Suppressor macrophage treated with lipopolysaccharide for 1 hour (primary cell): ENCODE data around the gene SMYD3.

Experiments used
- DNase-seq, 3 donors: peaks; one replicate each; pipeline ENCODE4 v3.0.0-alpha.2; 2020 to 2022

Gene SMYD3

DNA sequence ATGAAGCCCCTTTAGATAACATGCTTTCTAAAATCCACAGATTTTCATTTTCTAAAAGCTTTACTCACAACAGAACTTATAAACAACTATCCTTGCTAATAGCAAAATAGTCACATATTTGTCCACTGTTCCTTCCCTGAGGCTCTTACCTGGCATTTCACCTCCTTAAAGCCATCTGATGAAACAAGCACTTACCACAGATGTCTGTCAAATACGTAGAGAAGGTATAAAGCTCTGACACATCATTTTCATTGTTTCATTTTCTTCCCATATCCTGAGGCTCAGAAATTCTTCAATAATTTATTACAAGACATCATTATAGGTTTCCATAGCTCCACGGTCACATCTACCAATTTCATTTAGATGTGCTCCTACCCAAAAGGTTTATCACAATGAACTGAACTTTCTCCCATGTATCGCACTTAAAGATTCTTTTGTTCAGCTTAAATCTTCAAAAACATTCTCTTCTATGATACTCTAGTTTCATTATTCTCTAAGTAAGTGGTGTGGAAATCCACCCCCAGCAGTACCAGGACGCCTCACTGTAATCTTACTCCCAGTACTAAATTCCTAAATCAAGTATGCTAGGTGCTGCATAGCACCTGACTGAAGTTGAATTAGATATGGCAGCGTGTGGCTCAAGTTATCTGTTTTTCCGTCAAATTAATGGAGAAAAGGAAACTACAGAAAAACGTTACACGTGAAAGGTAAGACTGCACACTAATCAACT, 569.6 kb downstream of the SMYD3 start:
- no peak for DNase-seq

DNA sequence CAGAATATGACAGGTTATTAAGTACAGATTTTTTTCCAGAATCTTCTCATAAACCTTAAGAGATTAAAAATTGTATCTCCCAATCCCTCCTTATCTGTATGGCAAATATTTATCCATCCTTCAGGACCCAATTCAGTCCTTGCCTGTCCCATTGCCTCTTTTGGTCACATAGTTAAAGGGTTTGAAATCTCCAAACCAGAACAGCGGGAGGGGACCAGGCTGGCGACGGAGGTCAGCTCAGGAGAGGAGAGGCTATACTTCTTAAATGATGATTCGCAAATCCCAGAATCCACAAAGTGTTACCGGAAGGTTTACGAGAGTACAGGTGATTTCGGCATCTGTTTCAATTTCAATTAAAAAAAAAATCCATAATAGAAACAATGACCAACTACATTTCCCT, 572.7 kb downstream of the SMYD3 start:
- DNase-seq: no peak

DNA sequence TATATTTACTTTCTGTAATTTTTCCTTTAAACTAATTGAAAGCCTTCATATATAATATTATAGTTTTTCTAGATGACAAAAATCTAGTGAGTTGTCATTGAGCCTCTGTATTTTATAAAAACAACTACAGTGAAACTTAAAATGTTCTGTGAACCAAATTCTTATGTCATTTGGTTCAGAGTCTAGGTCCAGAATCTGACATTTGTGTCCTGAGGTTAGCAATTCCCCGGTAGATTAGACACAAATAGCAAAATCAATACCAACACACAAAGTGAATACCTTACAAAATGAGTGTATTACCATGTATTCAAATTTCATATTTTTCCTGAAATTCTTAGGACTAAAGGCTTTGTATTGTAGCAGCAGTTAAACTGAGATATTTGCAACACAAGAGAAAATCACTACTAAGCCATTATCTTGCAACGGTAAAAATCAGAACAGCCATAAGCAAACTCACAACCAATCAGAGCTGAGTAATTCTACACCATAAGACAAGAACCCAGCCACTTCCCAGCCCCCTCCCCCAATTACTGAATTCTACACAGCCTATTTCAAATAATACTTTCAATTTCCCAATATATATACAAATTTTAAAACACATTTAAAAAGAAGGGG, 573.5 kb downstream of the SMYD3 start:
- DNase-seq: no peak

GRCh38 chr1:245932302-245932972, 574.6 kb downstream of the SMYD3 start:
- DNase-seq: no peak

GRCh38 chr1:245931450-245931849, 575.6 kb downstream of the SMYD3 start:
- no peak for DNase-seq

DNA sequence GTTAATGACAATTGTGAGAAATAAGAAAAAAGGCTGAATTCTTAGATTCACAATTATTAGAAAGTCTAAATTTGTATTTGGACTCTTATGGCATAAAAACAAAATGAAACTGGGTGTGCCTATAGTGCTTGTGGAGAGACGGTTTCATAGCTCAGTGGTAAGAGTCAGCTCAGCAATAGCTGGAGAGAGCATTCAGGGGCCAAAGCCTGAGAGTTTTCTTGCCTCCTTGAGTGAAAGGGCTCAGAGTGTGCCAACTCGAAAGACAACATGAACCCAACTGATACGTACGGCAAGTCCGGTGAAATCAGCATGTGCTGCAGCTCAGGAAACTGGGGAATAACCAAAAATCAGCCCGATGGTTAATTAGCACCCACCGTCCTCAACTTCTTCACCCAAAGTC, 577.9 kb downstream of the SMYD3 start:
- DNase-seq: no peak

GRCh38 chr1:245926888-245927287, 580.2 kb downstream of the SMYD3 start:
- DNase-seq: no peak

GRCh38 chr1:245923215-245923614, 583.9 kb downstream of the SMYD3 start:
- no peak for DNase-seq

DNA sequence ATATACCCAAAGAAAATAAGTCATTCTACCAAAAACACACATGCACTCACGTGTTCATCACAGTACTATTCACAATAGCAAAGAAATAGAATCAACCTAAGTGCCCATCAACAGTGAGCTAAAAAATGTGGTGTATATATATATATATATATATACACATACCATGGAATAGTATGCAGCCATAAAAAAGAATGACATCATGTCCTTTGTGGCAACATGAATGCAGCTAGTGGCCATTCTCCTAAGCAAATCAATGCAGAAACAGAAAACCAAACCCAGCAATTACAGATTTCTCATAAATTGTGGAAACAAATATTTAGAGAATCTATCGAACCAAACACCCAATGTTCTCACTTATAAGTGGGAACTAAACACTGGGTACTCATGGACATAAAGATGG, 585.7 kb downstream of the SMYD3 start:
- no peak for DNase-seq

- DNase-seq: no peak
Observed at GRCh38 chr1:245917403-245917802, 589.7 kb downstream of the SMYD3 start.

DNA sequence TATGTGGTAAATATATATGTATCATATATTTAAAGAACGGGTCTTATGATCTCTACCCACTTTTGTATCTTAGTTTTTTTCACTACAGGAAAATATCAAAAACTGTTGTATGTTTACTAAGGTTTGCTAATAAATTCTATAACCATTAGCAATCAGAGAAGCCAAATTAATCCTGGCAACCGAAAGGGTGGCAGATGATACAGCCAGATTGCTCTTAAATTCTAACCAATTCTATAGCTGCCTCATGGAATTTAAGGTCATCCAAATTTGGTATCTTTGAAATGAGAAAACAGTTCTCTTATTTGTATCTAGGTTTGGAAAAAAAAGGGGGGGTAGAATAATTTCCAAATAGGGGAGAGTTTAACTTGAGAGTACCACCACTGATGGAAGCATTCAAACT, 591.2 kb downstream of the SMYD3 start:
- no peak for DNase-seq

DNA sequence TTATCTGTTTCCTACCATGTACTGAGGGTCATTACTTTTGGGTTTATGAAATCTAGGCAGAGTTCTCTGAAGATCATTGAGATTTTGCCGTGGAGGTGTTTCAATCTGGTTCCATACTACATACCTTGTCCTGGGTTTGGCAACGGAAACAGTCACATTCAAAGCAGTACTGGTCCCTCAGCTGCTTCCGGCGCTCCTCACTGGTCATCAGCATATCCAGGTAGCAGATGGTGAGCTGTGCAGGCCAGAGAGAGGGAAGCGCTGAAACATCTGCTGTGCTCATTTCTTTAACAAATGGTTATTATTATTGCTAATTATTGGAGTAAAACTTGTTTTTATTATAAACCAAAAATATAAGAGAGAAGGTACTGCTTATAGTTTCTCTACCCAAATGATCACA, 591.7 kb downstream of the SMYD3 start:
- DNase-seq: no peak

- DNase-seq: no peak
Observed at GRCh38 chr1:245908543-245908942, 598.5 kb downstream of the SMYD3 start.

DNA sequence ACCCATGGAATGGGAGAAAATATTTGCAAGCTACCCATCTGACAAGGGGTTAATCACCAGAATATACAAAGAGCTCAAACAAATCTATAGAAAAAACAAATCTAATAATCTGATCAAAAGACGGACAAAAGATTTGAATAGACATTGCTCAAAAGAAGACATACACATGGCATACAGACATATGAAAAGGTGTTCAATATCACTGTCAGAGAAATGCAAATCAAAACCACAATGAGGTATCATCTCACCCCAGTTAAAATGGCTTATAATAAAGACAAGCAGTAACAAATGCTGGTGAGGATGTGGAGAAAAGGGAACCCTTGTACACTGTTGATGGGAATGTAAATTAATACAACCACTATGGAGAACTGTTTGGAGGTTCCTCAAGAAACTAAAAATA, 600.9 kb downstream of the SMYD3 start:
- no peak for DNase-seq

- no peak for DNase-seq
Observed at GRCh38 chr1:245903851-245904250, 603.2 kb downstream of the SMYD3 start.

GRCh38 chr1:245901565-245901964, 605.5 kb downstream of the SMYD3 start:
- no peak for DNase-seq

- peak; percentile 1 to 30 (median 19) for DNase-seq
Observed at GRCh38 chr1:245901037-245901436, 606.0 kb downstream of the SMYD3 start.

DNA sequence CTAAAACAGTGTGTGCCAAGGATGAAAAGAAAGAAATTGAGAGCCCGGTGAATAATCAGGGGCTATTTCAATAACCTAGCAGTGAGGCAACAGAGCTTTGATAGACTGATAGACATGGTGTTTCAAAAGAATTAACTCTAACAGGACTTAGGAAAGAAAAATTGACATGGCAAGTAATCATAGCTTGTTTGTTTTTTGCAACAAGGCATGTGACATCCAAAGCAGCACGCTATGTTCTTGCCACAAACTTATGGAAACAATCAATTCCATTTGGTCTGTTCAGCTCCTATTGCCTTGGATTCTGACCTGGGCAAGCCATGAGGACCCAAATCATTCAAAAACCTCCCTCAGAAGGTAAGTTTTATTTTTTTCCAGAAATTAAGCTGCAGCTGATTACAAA, 608.5 kb downstream of the SMYD3 start:
- no peak for DNase-seq

DNA sequence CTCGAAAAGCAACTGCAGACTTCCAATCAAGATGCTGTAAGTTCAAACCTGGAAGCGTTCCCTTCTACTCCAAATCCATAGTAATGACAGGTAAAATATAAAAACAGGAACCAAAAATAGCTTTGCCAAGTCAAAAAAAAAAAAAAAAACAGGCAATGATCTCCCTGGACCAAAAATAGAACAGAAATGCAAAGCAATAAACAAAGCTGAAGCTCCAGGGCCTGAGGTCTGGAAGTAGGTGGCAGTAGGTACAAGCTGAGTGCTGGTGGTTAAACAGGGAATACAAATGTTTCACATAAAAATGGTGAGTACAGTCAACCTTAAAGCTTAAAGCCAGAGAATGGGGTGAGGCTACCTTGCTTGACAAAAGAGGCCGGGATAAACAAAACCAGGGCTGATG, 610.8 kb downstream of the SMYD3 start:
- DNase-seq: no peak

DNA sequence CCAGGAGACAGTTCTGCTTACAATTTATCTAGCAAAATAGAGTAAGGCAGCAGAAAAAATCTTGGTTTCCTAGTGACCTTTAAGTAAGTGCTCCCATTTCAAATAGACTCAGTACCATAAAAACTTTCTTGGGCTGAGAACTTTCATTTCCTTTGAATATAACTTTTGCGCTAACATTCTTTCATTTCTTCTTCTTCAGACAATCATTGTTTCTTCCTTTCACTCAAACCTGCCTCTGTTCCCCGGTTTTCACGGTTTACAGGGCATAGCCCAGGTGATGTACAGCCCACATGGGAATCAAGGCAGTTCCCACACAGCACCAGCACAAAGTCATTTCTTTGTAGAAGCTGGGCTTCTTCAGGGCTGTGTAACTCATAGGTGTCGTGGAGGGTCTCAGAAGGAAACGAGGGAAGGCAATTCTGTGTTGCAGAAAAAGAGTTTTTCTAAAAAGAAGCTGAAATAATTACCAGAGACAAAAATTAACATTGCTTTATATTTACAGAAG, 611.6 kb downstream of the SMYD3 start:
- no peak for DNase-seq

DNA sequence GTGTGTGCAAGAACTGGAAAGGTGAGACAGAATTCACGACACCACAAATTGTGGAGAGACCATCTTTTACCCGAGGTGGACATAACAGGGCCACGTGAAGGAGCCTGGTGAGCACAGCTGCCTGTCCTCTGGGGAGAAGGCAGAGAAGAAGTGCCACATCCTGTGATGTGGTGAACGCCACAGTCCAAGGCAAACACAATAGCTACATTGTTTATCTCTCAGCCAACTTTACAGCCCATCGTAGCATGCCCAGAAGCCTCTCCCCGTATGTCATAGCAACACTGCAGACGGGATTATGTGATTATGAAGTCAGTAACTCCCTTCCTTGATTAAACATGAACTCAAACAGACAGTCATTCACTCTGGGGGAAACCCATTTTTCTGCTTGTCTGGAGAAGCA, 612.2 kb downstream of the SMYD3 start:
- no peak for DNase-seq

GRCh38 chr1:245893025-245893424, 614.1 kb downstream of the SMYD3 start:
- no peak for DNase-seq

GRCh38 chr1:245888809-245889208, 618.3 kb downstream of the SMYD3 start:
- DNase-seq: peak; percentile 43 to 74 (median 58)

- DNase-seq: no peak
Observed at GRCh38 chr1:245887829-245888228, 619.2 kb downstream of the SMYD3 start.
